Cardiac fibroblast (primary cell): ENCODE measurements around the gene GRK1.

Experiments used
- DNase-seq, 2 donors: peaks; one replicate each; pipeline versions ENCODE4 v3.0.0 to v3.0.0-alpha.2; 2010; ENCODE audit warnings: low read depth in 2 of 2
- H3K4me3 ChIP-seq, 2 donors: replicated peaks in 1 of 2; 1 replicate in 1 of 2; 2 replicates in 1 of 2; pipeline ENCODE4 v1.5.1; 2011; ENCODE audit warnings: low read depth in 2 of 2, low read length in 2 of 2, mild to moderate bottlenecking in 2 of 2, moderate library complexity in 1 of 2
- TF ChIP-seq, protein P1 (sequence below): IDR thresholded peaks from one replicate; pipeline ENCODE4 v1.5.1; 2011; ENCODE audit warnings: low read depth, mild to moderate bottlenecking, low read length, inconsistent platforms

Gene GRK1

DNA sequence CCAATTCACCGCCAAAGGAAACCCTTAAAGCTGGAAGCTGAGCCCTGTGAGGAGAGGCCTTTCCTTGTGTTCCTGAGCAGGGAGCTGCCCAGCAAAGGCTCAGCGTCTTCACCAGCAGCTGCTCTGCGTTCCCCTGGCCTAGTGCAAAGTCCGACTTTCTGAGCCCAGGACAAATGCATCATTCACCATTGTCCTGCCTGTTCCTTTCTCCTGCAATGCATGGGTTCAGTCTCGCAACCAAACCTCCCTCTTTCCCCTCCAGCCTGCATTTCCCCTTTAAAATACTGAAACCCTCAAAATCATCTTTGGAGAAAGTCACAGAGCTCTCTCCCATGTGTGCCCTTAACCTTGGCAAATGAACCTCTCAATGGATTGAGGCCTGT, 79.1 kb downstream of the GRK1 start:
- DNase-seq: no peak
- TF ChIP-seq, protein P1, sequence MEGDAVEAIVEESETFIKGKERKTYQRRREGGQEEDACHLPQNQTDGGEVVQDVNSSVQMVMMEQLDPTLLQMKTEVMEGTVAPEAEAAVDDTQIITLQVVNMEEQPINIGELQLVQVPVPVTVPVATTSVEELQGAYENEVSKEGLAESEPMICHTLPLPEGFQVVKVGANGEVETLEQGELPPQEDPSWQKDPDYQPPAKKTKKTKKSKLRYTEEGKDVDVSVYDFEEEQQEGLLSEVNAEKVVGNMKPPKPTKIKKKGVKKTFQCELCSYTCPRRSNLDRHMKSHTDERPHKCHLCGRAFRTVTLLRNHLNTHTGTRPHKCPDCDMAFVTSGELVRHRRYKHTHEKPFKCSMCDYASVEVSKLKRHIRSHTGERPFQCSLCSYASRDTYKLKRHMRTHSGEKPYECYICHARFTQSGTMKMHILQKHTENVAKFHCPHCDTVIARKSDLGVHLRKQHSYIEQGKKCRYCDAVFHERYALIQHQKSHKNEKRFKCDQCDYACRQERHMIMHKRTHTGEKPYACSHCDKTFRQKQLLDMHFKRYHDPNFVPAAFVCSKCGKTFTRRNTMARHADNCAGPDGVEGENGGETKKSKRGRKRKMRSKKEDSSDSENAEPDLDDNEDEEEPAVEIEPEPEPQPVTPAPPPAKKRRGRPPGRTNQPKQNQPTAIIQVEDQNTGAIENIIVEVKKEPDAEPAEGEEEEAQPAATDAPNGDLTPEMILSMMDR: no peak
- no peak overlapping the region for H3K4me3 ChIP-seq

GRCh38 chr13:113746671-113747070, 79.7 kb downstream of the GRK1 start:
- no peak for DNase-seq
- H3K4me3 ChIP-seq: no peak overlapping the region

GRCh38 chr13:113747291-113747833, 80.3 kb downstream of the GRK1 start:
- no peak for DNase-seq
- TF ChIP-seq, protein P1: no peak
- no peak overlapping the region for H3K4me3 ChIP-seq

More at GRCh38 chr13:113746671-113747070, 79.7 kb downstream of the GRK1 start:
- TF ChIP-seq, protein P1: no peak

DNA sequence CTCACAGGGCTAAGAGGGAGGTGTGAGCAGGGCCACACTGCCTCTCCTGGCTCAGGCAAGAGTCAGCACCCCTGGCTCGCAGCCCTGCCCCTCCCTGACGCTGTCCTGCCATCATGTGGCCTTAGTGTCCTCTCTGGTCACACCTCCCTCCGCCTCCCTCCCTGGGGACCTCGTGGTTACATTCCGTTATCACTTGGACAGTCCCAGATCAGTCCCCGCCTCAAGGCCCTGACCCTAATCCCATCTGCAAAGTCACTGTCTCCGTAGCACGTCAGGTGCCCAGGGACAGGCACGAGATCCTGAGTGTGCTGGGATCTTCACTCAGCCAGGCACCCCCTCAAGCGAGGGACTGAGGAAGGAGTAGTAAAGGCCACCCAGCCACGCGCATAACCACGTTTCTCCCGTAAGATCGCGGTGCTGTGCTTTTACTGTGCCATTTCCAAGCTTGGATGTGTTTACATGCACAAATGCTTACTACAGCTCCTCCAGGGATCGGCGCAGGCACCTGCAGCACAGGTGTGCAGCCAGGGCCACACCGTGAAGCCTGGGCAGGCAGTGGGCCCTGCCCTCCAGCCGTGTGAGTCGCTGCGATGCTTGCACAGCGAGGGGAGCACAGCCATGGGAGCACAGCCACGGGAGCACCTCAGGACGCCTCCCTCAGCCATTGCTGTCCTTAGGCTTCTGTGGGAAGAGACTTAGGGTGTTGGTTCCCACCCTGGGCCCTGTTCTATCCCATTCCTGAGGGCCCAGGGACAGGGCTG, 81.3 kb downstream of the GRK1 start:
- no peak overlapping the region for H3K4me3 ChIP-seq
- DNase-seq: no peak
- TF ChIP-seq, protein P1: no peak

- TF ChIP-seq, protein P1: no peak
- no peak overlapping the region for H3K4me3 ChIP-seq
- DNase-seq: no peak
These were observed 81.9 kb downstream of the GRK1 start for GRCh38 chr13:113748862-113749451.

DNA sequence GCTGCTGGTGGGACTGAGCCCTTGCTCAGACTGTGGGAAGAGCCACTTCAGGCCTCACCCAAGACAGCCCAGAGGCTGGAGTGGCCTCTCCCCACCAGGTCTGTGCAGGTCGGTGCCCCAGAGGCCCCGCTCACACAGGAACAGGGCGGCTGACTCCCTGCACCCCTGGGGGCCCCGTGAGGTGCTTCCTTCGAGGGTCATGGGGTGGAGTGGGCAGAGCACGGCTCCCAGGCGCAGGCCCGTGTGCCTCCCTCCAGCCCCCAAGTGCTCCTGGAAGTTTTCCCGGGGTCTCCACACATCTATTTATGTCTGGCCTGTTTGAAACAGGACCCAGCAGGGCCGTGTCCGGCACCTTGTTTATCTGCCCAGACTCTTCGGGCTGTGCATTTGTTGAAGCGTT, 82.5 kb downstream of the GRK1 start:
- TF ChIP-seq, protein P1: no peak
- H3K4me3 ChIP-seq: no peak overlapping the region
- no peak for DNase-seq
